Stomach (tissue), 9 donors: ENCODE measurements around the gene ACYP2. TPM values are rescaled to one million over a fixed set of nuclear protein-coding genes. Genes with fewer than 3 reads are reported as not detected.
"Not testable (repeated sequence)": the region's sequence is repeated elsewhere in the genome, so short reads cannot be mapped to it uniquely, and the experiment has no call there.

Source experiments
- DNase-seq, 2 donors: peaks; one replicate each; pipeline versions ENCODE4 v3.0.0 to v3.0.0-alpha.2; 2013 to 2019
- H3K27ac ChIP-seq, 5 donors: fragments of 200-600 bp in 4 of 5; sonication (generic) in 4 of 5; one replicate each; pipeline ENCODE4 v1.5.1; 2013 to 2019; ENCODE audit warnings: mild to moderate bottlenecking in 1 of 5, moderate library complexity in 1 of 5
- H3K27me3 ChIP-seq, 3 donors: fragments of 200-600 bp; sonication (generic); one replicate each; pipeline ENCODE4 v1.5.1; 2017 to 2019; ENCODE audit warnings: mixed run types in 1 of 3
- H3K36me3 ChIP-seq, 4 donors: fragments of 200-600 bp; sonication (generic); 1 replicate in 3 of 4; 2 replicates in 1 of 4; pipeline ENCODE4 v1.5.1; 2016 to 2019
- H3K4me1 ChIP-seq, 4 donors: fragments of 200-600 bp; sonication (generic); one replicate each; pipeline ENCODE4 v1.5.1; 2016 to 2019
- H3K4me3 ChIP-seq, 4 donors: fragments of 200-600 bp; sonication (generic) in 3 of 4; one replicate each; pipeline ENCODE4 v1.5.1; 2016 to 2019; ENCODE audit warnings: mild to moderate bottlenecking in 1 of 4
- H3K9me3 ChIP-seq, 4 donors: fragments of 200-600 bp; sonication (generic); one replicate each; pipeline ENCODE4 v1.5.1; 2016 to 2019
- EP300 ChIP-seq: sonication (generic); formaldehyde crosslinking; IDR thresholded peaks from one replicate; pipeline ENCODE4 v1.6.1; 2017; ENCODE audit warnings: antibody characterized with exemption
- POLR2A ChIP-seq, 4 donors: fragments of 450-650 bp; IDR thresholded peaks; one replicate each; pipeline ENCODE4 v1.6.1; 2016; ENCODE audit warnings: antibody characterized with exemption in 4 of 4, control low read depth in 2 of 4, mild to moderate bottlenecking in 1 of 4, moderate library complexity in 1 of 4
- POLR2AphosphoS5 ChIP-seq, 3 donors: sonication (generic); formaldehyde crosslinking; IDR thresholded peaks; one replicate each; pipeline ENCODE4 v1.6.1; 2016; ENCODE audit warnings: antibody characterized with exemption in 3 of 3
- WGBS, 5 donors: extraction: QIAGEN DNeasy Blood & Tissue Kit in 3 of 5; methylation state at CpG; one replicate each; pipeline versions ENCODE4 v1.1.5 to v1.1.7; 2013 to 2018; 5-methylcytosine and 5-hydroxymethylcytosine counted together
- intact Hi-C: fragments of 100-400 bp; cut with DNase I; formaldehyde crosslinking; loops from one replicate; pipeline ENCODE4 v1.15.1; 2023; ENCODE audit warnings: low total_unique reads
- polyA plus RNA-seq, 3 donors: library from polyadenylated mRNA; stranded (reverse); fragments of 200-250 nt; gene quantifications; one replicate each; pipeline ENCODE4 v1.2.3, GENCODE V29; 2013
- total RNA-seq, 5 donors: library from RNA; depleted of rRNA; stranded (reverse); fragments of >200 nt; gene quantifications; one replicate each; pipeline versions ENCODE4 v1.1.0 to v1.2.3, GENCODE V29; 2014 to 2016
- TF ChIP-seq, protein P1 (sequence below), 7 experiments: fragments of 450-650 bp in 4 of 7; fragments of 200-600 bp in 3 of 7; sonication (generic) in 3 of 7; IDR thresholded peaks; one replicate each; pipeline ENCODE4 v1.5.1; 2016 to 2019; ENCODE audit warnings: antibody characterized with exemption in 7 of 7, control low read depth in 2 of 7, mild to moderate bottlenecking in 1 of 7
- donor health status: healthy with polysubstance abuse.
- donor health status: Bipolar disorder and iron deficiency.
- donor health status: healthy.

The ACYP2 gene
- total and polyA plus RNA-seq, 8 donors, result 4.3 to 42.0 (median 21.7) TPM

DNA sequence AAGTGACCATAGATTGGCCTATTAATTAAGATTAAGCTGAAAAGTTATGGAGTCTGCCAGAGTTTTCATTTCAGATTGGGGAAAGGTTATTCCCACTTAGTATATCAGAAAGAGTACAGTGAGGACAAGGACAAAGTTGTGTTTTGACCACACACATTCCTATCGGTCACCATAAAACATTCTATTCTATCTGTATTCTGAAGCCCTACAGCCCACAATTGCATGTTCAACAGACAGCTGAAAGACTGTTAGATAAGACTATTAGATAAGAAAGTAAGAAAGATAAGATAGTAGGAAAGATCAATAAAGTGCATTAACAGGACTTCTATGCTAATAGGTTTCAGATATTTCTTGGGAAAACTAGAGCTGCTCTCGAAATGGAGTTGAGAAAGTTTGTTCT lies 26.7 kb upstream of the ACYP2 start:
- intact Hi-C loops, result no loop called here
- TF ChIP-seq POLR2AphosphoS5 (IDR thresholded peaks at IDR 0.05), result no peak
- no peak for TF ChIP-seq EP300
- TF ChIP-seq POLR2A (IDR thresholded peaks at IDR 0.05), result no peak
- TF ChIP-seq, protein P1, sequence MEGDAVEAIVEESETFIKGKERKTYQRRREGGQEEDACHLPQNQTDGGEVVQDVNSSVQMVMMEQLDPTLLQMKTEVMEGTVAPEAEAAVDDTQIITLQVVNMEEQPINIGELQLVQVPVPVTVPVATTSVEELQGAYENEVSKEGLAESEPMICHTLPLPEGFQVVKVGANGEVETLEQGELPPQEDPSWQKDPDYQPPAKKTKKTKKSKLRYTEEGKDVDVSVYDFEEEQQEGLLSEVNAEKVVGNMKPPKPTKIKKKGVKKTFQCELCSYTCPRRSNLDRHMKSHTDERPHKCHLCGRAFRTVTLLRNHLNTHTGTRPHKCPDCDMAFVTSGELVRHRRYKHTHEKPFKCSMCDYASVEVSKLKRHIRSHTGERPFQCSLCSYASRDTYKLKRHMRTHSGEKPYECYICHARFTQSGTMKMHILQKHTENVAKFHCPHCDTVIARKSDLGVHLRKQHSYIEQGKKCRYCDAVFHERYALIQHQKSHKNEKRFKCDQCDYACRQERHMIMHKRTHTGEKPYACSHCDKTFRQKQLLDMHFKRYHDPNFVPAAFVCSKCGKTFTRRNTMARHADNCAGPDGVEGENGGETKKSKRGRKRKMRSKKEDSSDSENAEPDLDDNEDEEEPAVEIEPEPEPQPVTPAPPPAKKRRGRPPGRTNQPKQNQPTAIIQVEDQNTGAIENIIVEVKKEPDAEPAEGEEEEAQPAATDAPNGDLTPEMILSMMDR (IDR thresholded peaks at IDR 0.05), result no peak
- no peak for DNase-seq
- Histone ChIP-seq H3K36me3 (no peaks in the 10 kb centered on the region), H3K27ac (no peak overlapping the region), H3K9me3 (no peaks in the 10 kb centered on the region), H3K27me3 (no peaks in the 10 kb centered on the region), H3K4me1 (peaks cover 0 to 10% (median 0%) of the 10 kb centered on the region in 4 donors), H3K4me3 (no peak overlapping the region)
- 25 to 58% (median 36%) methylated on average over 2 of the region's 2 CpGs for WGBS, 5 donors

DNA sequence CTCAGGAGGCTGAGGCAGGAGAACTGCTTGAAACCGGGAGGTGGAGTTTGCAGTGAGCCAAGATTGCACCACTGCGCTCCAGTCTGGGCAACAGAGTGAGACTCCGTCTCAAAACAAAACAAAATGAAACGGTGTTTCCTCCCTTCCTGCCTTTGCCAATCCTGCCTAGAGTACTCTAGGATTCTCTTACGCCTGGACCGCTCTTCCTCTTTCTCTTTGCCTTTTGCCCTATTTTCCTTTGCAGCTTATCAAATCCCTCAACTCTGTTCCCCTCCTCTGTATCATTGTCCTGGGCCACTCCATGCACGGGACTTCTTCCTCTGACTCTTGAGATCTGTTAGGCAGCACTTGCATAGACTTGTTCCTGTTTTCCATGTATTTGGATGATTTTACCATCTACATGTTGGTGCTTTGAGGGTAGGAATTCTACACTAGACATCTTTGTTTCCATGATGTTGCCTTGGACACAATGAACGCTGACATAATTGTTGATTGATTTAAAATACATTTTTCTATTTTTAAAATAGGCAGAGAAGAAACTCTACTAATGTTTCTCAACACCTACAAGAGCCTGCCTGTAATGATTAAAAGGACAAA lies 24.8 kb upstream of the ACYP2 start:
- no peak overlapping the region for H3K27ac ChIP-seq
- 81 to 92% (median 89%) methylated on average over 8 of the region's 8 CpGs for WGBS, 5 donors
- intact Hi-C loops, result no loop called here
- H3K9me3 ChIP-seq, result no peaks in the 10 kb centered on the region
- no peaks in the 10 kb centered on the region for H3K27me3 ChIP-seq
- no peaks in the 10 kb centered on the region for H3K36me3 ChIP-seq
- TF ChIP-seq EP300, result no peak
- no peak for TF ChIP-seq POLR2AphosphoS5 (IDR thresholded peaks at IDR 0.05)
- TF ChIP-seq, protein P1 (IDR thresholded peaks at IDR 0.05), result no peak
- TF ChIP-seq POLR2A (IDR thresholded peaks at IDR 0.05), result no peak
- no peak for DNase-seq
- H3K4me3 ChIP-seq, result no peak overlapping the region
- H3K4me1 ChIP-seq, result peaks cover 0 to 10% (median 0%) of the 10 kb centered on the region in 4 donors

- Histone ChIP-seq H3K4me1 (peaks cover 0 to 10% (median 0%) of the 10 kb centered on the region in 4 donors), H3K27me3 (no peaks in the 10 kb centered on the region), H3K4me3 (no peak overlapping the region), H3K9me3 (no peaks in the 10 kb centered on the region), H3K27ac (no peak overlapping the region), H3K36me3 (no peaks in the 10 kb centered on the region)
- no peak for DNase-seq
- WGBS, 5 donors, result 62 to 66% (median 63%) methylated on average over 4 of the region's 4 CpGs
- TF ChIP-seq, protein P1 (IDR thresholded peaks at IDR 0.05), result no peak
- TF ChIP-seq EP300, result no peak
- TF ChIP-seq POLR2AphosphoS5 (IDR thresholded peaks at IDR 0.05), result no peak
- no peak for TF ChIP-seq POLR2A (IDR thresholded peaks at IDR 0.05)
- intact Hi-C loops, result no loop called here
Observed at GRCh38 chr2:54092940-54093339, 22.5 kb upstream of the ACYP2 start.

DNA sequence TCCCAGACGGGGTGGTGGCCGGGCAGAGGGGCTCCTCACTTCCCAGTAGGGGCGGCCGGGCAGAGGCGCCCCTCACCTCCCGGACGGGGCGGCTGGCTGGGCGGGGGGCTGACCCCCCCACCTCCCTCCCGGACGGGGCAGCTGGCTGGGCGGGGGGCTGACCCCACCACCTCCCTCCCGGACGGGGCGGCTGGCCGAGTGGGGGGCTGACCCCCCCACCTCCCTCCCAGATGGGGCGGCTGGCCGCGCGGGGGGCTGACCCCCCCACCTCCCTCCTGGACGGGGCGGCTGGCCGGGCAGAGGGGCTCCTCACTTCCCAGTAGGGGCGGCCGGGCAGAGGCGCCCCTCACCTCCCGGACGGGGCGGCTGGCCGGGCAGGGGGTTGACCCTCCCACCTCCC lies 20.0 kb upstream of the ACYP2 start:
- H3K27ac ChIP-seq, intact Hi-C loops: not testable (repeated sequence)
- 90 to 96% (median 94%) methylated on average over 7 to 30 of the region's 30 CpGs for WGBS, 5 donors

GRCh38 chr2:54096141-54096540 lies 19.3 kb upstream of the ACYP2 start:
- H3K9me3 ChIP-seq, DNase-seq, H3K27ac ChIP-seq, H3K36me3 ChIP-seq, H3K4me1 ChIP-seq, intact Hi-C loops, H3K27me3 ChIP-seq, H3K4me3 ChIP-seq: not testable (repeated sequence)
- WGBS, 5 donors, result 93 to 100% (median 97%) methylated on average over 2 to 15 of the region's 26 CpGs

More for the DNA sequence above, 20.0 kb upstream of the ACYP2 start:
- H3K27me3 ChIP-seq, DNase-seq, H3K4me3 ChIP-seq, H3K9me3 ChIP-seq, H3K4me1 ChIP-seq, H3K36me3 ChIP-seq: not testable (repeated sequence)
